ENCODE measurements around the gene ZWINT.
A peak's percentile ranks its signal among the peaks of the same experiment; 100 is the strongest.

Gene ZWINT, protein sequence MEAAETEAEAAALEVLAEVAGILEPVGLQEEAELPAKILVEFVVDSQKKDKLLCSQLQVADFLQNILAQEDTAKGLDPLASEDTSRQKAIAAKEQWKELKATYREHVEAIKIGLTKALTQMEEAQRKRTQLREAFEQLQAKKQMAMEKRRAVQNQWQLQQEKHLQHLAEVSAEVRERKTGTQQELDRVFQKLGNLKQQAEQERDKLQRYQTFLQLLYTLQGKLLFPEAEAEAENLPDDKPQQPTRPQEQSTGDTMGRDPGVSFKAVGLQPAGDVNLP

GRCh38 chr10:56360967-56361612 is at the start of gene ZWINT:
ZWINT (minus strand) TSS chr10:56361259; CDS start chr10:56361236, 23 bp downstream.
- no peaks in the 10 kb centered on the region for H3K27me3 ChIP-seq (ENCODE audit: low read depth, low read length)
- H3K36me3 ChIP-seq (replicated peaks; ENCODE audit: low read depth, low read length), result peaks cover 22% of the 10 kb centered on the region
- no peaks in the 10 kb centered on the region for H3K9me3 ChIP-seq (ENCODE audit: insufficient read depth, low read length)
- H4K20me1 ChIP-seq (ENCODE audit: insufficient read depth, low read length), result no peaks in the 10 kb centered on the region
- H3K9ac ChIP-seq (ENCODE audit: low read length), result peak within 1 kb of the TSS; percentile 98
- H3K4me2 ChIP-seq (ENCODE audit: low read length), result peak within 1 kb of the TSS; percentile 91
- peak within 1 kb of the TSS; percentile 99 for H3K4me3 ChIP-seq (ENCODE audit: low read length)
- peak within 1 kb of the TSS; percentile 57 for H3K27ac ChIP-seq (ENCODE audit: low read length)
- TF ChIP-seq EZH2phosphoT487 (IDR thresholded peaks at IDR 0.05; ENCODE audit: low read depth), result no peak
- TF ChIP-seq, protein P1, sequence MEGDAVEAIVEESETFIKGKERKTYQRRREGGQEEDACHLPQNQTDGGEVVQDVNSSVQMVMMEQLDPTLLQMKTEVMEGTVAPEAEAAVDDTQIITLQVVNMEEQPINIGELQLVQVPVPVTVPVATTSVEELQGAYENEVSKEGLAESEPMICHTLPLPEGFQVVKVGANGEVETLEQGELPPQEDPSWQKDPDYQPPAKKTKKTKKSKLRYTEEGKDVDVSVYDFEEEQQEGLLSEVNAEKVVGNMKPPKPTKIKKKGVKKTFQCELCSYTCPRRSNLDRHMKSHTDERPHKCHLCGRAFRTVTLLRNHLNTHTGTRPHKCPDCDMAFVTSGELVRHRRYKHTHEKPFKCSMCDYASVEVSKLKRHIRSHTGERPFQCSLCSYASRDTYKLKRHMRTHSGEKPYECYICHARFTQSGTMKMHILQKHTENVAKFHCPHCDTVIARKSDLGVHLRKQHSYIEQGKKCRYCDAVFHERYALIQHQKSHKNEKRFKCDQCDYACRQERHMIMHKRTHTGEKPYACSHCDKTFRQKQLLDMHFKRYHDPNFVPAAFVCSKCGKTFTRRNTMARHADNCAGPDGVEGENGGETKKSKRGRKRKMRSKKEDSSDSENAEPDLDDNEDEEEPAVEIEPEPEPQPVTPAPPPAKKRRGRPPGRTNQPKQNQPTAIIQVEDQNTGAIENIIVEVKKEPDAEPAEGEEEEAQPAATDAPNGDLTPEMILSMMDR (IDR thresholded peaks at IDR 0.05; ENCODE audit: low read depth, low read length), result no peak
- peak within 1 kb of the TSS; percentile 84 for H2AFZ ChIP-seq (ENCODE audit: low read depth, low read length)
- peaks cover 9% of the 10 kb centered on the region for H3K4me1 ChIP-seq (ENCODE audit: low read length)
- H3K79me2 ChIP-seq (ENCODE audit: low read length), result peaks cover 42% of the 10 kb centered on the region

DNA sequence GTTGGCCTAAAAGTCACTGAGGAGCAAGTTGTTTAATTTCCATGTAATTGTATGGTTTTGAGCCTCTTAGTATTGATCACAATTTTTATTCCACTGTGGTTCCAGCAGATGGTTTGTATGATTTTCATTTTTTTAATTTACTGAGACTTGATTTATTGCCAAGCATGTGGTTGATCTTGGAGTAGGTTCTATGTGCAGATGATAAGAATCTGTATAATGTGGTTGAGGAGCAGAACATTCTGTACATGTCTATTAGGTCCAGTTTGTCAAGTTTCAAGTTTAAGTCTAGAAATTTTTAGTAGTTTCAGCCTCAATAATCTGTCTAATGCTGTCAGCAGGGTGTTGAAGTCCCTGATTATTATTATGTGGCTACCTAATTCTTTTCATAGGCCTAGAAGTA is 22.7 kb upstream of the ZWINT start:
- H3K27me3 ChIP-seq (ENCODE audit: low read depth, low read length), result no peaks in the 10 kb centered on the region
- no peak for TF ChIP-seq EZH2phosphoT487 (IDR thresholded peaks at IDR 0.05; ENCODE audit: low read depth)
- TF ChIP-seq, protein P1 (IDR thresholded peaks at IDR 0.05; ENCODE audit: low read depth, low read length), result no peak

DNA sequence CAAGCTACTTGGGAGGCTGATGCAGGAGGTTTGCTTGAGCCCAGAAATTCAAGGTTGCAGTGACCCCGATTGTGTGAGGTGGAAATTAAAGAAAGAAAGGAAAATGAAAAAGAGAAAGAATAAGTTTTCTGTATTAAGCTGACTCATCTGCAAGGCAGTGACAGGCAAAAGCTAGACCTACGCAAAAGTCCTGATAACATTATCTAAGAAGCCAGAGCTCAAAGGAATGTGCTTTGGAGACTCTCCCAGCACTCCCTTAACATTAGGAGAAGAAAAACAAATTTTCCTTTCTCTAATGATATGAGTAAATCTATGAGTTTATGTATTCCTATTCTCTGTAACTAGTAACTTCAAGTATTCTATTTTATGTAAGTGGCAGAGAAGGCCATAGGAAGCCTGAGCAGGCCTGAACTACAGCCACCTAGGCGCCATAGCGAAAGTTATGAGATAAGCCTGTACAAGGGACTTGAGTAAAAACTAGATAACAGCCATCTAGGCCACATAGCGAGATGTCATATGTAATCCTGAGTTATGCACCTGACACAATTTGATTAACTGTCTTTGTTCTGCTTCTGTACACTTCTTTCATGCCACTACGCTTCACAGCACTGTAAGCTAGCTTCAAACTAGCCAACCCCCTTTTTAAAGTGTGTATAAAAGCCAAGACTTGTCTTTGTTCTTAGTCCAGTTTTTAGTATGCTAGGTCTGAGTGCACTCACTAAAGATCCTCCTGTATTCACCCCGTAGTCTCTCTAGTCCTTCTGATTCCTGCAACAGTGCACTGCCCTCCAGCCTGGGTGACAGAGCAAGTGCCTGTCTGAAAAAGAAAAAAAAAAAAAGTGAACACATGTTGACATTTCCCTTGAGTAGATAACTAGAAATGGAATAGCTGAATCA is 9.4 kb upstream of the ZWINT start:
- no peak overlapping the region for H3K4me2 ChIP-seq (ENCODE audit: low read length)
- H3K9me3 ChIP-seq (ENCODE audit: insufficient read depth, low read length), result no peaks in the 10 kb centered on the region
- TF ChIP-seq EZH2phosphoT487 (IDR thresholded peaks at IDR 0.05; ENCODE audit: low read depth), result no peak
- TF ChIP-seq, protein P1 (IDR thresholded peaks at IDR 0.05; ENCODE audit: low read depth, low read length), result no peak
- H3K27ac ChIP-seq (ENCODE audit: low read length), result no peak overlapping the region
- no peak overlapping the region for H2AFZ ChIP-seq (ENCODE audit: low read depth, low read length)
- H3K36me3 ChIP-seq (replicated peaks; ENCODE audit: low read depth, low read length), result no peaks in the 10 kb centered on the region
- H3K9ac ChIP-seq (ENCODE audit: low read length), result no peak overlapping the region
- H3K4me3 ChIP-seq (ENCODE audit: low read length), result no peak overlapping the region
- no peaks in the 10 kb centered on the region for H3K27me3 ChIP-seq (ENCODE audit: low read depth, low read length)
- H3K4me1 ChIP-seq (ENCODE audit: low read length), result no peaks in the 10 kb centered on the region
- H3K79me2 ChIP-seq (ENCODE audit: low read length), result no peaks in the 10 kb centered on the region
- no peaks in the 10 kb centered on the region for H4K20me1 ChIP-seq (ENCODE audit: insufficient read depth, low read length)

More for the DNA sequence above, 22.7 kb upstream of the ZWINT start:
- Histone ChIP-seq H2AFZ (ENCODE audit: low read depth, low read length) (no peak overlapping the region), H3K9me3 (ENCODE audit: insufficient read depth, low read length) (no peaks in the 10 kb centered on the region), H3K4me1 (ENCODE audit: low read length) (no peaks in the 10 kb centered on the region), H3K36me3 (replicated peaks; ENCODE audit: low read depth, low read length) (no peaks in the 10 kb centered on the region), H3K9ac (ENCODE audit: low read length) (no peak overlapping the region), H4K20me1 (ENCODE audit: insufficient read depth, low read length) (no peaks in the 10 kb centered on the region), H3K79me2 (ENCODE audit: low read length) (no peaks in the 10 kb centered on the region), H3K4me2 (ENCODE audit: low read length) (no peak overlapping the region), H3K27ac (ENCODE audit: low read length) (no peak overlapping the region), H3K4me3 (ENCODE audit: low read length) (no peak overlapping the region)

Data from OCI-LY3 (cell line).